LoVo (cell line): ENCODE measurements around the gene SLC15A5.

Experiments
- DNase-seq: peaks from one replicate; pipeline ENCODE4 v3.0.0-alpha.2; 2016; ENCODE audit warnings: low spot score

Gene SLC15A5

DNA sequence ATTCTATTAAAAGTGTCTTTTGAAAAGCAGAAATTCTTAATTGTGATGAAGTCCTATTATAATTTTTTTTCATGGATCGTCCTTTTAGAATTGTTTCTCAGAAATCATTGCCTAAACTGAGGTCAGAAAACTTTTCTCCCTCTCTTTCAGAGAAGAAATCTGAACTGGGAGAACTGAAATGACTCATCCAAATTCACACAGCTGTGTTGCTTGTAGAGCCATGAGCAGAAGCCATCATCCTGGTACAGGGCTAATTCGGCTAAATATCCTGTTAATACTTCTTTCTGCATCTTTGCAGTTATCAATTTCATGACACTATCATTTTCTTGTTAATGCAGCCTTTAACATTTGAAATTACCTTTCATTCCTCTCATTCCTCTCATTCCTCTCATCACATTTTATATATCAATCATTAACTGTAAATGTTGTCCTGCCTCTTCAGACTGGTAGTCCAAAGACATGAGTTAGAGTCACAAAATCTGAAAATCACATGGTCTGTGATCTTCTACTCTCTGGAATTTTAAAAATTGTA lies 15.5 kb downstream of the SLC15A5 start:
- DNase-seq: no peak

DNA sequence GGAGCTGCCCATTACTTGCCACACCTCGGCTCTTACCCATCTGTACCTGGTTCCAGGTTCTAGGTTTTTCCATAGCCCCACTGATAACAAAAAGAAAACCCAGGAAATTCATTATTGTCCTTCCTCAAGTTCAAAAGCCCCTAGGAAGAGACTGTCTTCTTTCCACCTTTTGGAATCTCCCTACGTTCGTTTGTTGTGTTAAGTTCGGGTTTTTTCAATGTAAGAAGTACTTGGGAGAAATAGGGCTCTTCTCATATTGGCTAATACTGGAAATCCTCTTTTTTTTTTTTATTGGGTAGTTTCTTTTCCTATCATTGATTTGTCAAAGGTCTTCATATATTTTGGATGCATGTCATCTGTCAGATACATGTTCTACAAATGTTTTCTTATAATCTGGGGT lies 17.3 kb downstream of the SLC15A5 start:
- DNase-seq: no peak

DNA sequence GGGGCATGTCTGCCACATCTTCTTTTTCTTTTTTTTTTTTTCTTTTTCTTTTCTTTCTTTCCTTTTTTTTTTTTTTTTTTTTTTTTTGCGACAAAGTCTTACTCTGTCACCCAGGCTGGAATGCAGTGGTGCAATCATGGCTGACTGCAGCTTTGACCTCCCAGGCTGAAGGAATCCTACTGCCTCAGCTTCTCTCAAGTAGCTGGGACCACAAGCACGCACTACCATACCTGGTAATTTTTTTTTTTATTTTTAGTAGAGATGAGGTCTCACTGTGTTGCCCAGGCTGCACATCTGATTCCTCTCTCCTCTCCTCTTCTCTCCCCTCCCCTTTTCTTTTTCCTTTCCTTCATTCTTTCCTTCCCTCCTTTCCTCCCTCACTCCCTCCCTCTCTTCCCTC lies 18.5 kb downstream of the SLC15A5 start:
- no peak for DNase-seq

DNA sequence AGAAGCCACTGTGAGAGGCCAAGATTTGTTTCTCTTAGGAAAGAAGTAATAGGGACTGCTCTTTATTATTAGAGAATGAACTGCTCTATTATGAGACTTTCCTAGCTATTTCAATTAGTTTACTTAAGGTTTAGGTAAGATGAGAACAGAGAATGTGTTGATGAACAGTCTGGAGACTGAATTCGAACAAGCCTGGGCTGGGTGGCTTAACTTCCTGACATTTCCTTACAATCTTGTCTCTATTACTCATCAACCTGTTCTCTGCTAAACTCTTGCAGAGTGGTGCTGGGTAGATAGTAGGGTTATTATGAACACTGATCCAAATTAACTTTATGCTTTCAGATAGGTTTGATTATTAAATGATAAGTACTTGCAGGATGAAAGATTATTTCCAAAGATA lies 31.2 kb downstream of the SLC15A5 start:
- DNase-seq: no peak

DNA sequence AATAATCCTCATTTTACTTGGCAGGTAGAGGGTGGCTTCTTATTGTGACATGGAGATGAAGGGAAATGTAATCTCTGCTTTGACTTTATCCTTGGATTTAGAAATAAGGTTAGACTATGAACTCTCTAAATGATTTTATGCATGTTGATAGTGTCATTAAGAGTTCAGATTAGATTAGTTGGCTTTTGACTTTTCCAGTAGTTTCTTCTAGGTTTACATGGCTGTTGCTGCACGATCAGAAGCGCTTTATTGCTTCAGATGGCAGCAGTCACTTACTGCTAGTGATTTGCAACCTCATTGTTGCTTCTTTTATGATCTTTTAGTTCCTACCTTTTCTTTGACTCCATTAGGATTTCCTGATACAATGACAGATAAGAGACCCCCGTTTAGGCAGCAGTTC lies 32.3 kb downstream of the SLC15A5 start:
- DNase-seq: no peak

DNA sequence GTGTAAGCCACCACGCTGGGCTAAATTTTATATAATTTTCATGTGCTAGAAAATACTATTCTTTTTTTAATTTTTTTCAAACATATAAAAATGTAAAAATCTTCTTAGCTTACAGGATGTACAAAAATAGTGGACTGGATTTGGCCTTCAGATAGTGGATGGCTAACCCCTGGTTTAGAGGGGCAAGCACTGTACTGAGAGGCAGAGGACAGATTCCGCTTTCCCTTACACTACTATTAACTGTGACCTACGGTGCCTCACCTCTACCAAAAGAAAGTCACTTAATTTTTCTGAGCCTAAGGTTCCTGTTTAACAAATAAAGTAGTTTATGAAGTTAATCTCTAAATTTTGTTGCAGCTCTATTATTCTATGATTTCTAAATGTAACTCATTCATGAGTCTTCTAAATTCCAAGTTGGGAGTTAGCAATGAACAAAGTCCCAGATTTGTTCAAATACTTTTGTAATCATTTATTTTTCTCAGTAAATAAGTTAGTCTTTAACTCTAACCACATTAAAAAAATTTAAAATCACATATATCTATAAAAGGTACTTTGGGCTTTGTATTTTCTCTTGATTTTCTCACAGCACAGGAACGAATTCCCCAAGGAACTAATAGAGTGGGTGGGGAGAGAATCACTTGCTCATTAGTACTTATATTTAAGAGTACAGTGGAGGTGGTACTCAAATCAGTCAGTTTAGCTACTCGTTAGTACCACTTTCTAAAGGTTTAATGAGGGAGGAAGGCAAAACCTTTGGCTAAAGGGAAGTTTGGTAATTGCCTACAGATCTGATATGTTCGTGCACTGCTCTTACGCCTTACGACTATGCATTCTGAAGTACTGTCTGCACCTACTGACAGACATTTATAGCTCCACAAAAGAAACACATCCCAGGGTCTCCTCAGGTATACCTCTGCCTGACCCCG lies 33.7 kb downstream of the SLC15A5 start:
- no peak for DNase-seq

DNA sequence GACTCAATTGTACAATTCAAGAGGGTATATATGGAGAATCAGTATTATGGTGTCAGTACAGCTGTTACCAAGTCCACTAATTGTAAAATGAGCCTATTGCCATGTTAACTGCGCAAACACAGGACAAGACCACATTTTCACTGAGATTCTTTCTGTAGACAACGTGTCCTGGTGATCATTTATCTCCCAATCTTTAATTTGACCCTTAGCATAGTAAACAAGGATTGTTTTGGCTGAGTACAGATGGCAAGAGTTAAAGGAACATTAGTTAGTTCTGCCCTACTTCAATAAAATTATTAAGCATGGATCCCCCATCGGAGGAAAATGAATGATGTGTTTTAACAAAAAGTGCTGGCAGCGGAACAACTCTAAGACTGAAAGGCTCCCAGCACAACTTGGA lies 36.1 kb downstream of the SLC15A5 start:
- DNase-seq: no peak

DNA sequence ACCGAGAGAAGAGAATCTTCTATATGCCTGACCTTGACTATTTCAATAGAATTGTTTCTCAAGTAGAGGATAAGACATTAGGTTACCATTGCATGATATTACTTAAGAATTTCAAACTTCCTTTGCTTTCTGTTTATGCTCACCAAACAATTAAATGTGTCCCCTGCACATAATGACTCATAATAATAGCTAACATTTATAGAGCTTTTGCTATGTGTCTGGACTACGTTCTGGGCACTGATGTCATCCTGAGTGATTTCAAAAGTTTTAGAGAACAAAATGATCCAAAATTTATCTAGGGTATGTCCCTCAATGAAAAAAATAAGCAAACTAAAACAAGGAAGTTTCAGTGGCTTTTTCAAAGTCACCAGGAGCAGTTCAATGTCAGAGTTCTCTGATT lies 38.8 kb downstream of the SLC15A5 start:
- DNase-seq: no peak

DNA sequence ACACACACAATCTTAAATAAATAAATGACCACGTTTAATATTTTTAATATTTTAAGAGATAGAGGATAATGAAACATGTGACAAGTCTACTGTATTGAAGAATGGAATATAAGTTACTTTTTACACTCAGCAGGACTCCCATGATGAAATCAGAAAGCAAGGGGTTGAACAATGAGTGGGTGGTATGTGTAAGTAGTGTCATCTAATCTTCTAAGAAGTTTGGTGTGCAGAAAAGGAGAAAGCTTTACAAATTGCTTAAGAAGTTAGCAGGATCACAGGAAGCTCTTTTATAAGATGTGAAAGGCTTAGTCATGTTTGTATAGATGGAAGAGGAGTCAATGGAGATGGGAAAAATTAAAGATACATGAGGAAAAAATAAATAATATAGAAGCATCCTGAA lies 47.8 kb downstream of the SLC15A5 start:
- no peak for DNase-seq

DNA sequence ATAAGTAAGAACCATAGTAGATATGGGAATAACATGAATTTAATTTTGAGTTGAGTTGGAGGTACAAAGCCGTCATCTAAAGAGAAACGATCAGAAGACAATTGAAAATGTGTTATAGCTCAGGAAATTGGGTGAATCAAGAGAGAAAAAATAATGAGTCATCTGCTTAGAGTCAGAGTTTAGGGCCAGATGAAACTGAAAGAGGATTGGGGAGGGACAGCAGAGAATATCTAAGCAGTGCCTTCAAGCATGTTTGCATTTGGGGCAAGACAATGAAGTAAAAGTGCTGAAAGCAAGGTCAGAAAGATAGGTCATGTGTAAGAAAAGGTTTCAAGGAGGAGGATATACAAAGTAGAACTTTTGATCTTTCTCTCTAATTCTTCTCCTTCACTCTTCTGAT lies 49.4 kb downstream of the SLC15A5 start:
- DNase-seq: no peak

DNA sequence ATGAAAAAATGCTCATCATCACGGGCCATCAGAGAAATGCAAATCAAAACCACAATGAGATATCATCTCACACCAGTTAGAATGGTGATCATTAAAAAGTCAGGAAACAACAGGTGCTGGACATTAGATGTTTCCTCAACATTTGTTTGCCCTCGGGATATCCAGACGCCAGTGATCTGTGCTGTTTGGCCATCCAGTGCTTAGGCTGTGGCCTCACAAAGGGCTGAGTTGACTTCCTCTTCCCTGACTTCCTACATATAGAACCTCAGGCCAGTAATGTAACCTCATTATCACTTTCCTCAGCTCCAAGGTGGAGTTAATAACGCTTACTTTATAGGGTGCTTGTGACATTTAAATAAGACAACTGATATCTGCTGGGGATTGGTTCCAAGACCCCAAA lies 51.8 kb downstream of the SLC15A5 start:
- no peak for DNase-seq

DNA sequence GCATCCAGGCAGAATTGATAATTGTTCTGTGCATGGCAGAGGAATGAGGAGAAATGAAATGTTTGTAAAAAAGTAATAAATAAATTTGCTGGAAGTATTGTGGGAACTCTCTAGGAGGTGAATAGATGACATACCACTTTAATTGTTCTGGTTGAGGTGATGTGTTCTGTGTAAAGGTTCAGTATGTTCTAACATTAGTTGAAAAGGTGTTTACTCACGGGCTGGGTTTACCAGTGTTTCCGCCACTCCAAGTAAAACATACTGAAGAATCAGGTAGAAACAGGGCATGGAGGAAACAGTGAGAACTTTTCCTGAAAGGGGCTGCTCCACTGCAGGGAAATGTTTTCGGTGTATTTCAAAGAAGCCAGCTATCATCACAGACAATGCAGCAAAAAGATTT lies 53.3 kb downstream of the SLC15A5 start:
- DNase-seq: no peak

DNA sequence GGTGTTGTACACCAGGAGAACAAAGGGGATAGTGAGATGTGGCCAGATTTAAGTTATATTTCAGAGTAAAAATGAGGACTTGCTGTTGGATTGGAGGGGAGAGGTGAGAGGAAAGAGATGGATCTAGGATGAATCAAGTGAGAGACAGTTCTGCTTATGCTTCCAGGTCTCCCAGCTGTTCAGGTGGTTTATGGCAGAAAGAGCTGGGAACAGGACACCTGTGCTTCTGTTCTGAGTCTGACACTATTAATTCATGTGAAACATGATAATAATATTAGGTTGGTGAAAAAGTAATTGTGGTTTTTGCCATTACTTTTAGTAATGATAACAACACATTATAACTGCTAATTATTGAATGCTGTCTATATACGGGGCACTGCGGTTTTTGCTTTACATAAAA lies 55.7 kb downstream of the SLC15A5 start:
- DNase-seq: no peak

DNA sequence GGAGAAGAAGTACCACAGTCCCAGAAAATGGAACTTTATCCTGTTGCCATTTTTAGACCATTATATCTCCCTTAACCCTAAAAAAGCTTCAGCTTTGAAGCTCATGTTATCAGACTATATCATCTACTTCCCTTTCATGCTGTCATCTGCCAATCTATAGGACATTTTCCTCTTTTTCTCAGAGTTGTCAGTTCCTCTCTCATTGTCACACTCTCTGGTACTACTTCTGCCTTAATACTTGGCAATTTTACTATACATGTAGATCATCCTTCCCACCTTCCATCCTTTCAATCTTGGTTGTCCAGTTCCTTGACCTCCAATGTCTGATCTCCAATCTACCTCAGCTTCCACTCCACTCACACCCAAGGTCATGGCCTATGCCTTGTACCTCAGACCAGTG lies 57.4 kb downstream of the SLC15A5 start:
- DNase-seq: no peak

DNA sequence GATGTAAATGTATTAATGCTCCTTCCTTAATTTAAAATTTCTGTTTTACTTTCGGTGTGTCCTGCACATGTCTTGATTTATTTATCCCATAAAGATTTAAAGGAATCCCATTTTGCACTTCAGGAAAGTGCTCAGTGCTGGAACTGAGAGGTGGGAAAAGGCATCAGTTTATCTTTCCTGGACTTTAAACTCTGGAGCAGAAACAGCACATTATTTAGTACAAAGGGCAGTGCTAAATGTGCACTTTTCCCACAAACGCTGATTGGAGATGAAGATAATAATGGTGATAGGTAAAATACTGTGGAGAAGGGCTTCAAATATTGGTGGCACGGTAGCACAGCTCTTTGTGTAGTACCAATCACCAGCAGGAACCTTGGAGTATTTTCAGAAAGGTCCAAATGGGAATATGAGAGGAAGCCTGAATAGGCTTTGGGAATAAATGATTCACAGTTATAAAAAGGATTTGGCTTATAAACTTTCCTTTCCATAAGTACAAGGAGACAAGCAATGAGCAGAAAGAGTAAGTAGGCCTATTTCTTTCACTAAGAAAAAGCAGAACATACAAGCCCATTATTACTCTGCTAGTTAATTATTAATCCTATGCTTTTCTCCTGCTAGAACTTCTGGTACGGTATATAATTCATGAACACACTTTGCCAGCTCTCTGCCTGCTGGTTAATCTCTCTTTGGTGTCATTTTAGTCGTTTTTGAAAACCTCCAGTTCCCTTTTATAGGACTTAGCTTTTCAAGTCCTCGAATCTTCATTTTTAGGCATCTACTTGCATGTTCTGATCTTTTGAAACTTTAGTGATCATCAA lies 58.3 kb downstream of the SLC15A5 start:
- peak; percentile 20 for DNase-seq

DNA sequence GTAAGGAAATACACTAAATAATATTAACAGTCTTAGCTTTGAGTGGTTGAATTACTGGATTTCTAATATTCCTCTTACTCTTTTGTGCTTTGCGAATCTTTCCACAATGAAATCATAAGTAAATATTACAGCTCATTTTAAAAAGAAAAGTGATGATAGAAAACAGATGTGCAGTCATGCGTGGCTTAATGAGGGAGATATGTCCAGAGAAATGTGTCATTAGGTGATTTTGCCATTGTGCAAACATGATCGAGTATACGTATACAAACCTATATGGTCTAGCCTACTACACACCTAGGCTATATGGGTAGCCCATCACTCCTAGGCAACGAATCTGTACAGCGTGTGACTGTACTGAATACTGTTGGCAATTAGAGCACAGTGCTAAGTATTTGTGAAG lies 59.3 kb downstream of the SLC15A5 start:
- no peak for DNase-seq

DNA sequence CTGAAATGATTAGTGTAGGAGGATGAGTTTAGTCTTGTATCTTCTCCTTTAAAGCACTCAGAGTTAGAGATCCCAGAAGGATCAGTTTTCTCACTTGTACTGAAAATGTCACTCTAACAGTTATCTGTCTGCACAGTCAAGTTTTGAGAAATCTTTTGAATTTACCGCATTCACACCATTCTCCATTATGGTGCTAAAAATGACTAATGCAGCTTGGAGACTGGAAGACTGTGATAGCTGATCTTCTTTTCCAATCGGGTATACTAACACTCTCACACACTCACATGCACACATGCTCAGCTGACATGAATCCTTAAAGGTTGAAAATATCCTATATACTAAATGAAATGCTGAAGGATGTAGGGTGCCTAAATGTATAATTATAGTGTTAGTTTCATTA lies 65.8 kb downstream of the SLC15A5 start:
- no peak for DNase-seq

DNA sequence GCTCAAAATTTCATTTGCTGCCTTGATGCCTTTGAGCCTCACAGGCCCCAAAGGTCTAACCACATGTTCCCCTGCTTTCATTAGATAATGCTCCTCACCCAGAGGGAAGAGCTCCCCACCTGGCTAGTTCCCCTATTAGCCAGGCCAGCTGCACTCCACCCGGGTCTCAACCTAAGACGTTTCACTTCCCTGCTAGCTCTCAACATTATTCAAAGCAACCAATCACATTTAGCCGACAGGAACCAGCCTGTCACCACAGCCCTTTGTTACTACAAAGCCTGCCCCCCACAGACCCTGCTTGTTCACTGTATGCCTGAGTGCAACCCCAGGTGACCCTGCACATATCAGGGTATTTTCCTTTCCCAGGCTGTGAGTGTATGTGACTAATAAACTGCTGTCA lies 78.6 kb downstream of the SLC15A5 start:
- no peak for DNase-seq

DNA sequence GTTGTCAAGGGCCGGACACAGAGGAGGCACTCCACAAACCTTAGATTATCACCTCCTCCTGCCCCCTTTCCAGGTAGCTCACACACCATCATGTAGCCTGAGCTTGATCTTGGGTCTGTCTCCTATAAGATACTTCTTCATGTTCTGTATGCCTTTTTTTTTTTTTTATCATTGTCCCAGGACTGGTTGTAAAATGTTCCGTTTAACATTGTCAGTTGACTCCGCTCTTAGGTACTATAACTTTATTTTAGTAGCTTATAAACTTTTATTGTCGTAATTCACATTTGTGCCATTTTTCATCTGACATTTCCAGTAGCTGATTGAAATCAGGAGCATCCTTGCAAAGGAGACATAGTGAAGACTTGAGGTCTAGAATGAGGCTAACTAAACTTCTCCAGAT lies 79.9 kb downstream of the SLC15A5 start:
- no peak for DNase-seq

DNA sequence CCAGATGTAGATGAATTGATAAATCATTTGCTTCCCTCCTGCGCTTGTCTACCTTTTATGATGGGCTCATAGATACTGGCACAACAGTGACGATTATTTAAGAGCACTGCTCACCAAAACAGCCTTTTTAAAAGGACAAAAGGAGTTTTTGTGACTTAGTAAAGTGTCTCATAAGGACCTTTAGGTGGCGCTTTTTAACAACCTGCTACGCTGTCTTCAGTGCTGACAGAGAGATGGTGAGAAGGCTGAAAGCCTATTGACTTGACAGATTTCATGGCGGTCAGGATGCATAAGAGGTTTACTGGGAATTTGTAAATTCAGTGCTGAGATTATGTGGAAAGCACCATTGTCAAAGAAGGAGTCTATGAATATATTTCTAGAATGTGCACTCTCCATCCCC lies 87.6 kb downstream of the SLC15A5 start:
- no peak for DNase-seq

DNA sequence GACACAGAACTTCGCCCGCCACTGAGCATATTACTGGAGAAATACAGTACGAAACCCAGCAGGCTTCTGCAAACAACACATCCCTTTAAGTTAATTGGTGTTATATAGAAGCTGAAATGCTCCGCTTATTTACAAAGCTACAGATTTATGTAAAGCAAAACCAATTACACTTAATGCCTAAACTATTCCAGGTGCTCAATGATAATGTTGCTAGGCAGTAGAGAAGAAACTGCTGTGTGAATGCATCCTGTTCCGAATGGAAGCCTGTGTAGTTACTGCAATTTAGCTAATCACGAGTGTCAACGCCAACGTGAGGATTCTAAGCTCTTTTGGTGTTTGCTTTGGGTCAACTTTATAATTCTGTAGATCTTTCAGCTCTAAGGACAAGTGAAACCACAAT lies 89.8 kb downstream of the SLC15A5 start:
- no peak for DNase-seq

DNA sequence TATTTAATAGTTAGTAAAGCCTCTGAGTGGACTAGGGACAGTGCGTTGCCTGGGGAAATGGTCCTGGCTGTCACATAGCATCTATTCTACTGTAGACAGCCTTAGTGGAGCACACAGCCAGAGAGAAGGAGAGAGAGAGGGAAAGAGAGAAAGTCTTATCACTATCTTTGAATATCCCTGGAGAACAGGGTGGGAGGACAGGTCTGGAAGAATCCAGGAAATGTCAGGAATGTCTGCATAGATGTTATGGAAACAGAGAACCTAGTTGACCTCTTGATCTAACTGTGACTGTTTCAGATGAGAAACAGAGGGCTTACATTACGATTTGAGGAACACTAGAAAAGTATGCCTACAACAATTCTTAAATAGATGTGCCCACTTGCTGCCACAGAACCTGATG lies 92.8 kb downstream of the SLC15A5 start:
- DNase-seq: no peak

DNA sequence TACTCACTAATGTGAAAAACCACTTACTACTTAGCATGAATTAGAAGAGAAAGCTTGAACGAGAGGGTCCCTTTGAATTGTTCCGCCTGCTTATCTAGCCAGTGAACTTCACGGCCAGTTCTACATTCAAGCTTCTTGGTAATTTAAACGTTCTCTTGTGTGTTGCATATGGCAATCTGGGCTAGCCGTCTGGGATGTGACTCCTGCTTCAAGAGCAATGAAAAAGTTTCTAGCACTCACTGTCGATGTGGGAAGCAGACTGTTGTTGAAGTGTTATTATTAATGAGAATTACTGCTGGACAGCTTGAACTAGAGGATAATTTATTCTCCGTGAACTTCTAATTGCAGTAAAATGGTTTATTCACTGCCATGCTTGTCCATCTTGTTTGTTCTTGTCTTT lies 93.9 kb downstream of the SLC15A5 start:
- no peak for DNase-seq
